ENCODE results near the gene ESR1. TPM values are rescaled to one million over a fixed set of nuclear protein-coding genes. Genes with fewer than 3 reads are reported as not detected.

ESR1 gene
- total RNA-seq, 1 experiment from 2014 or later, result not detected

GRCh38 chr6:152173321-152173720 lies 365.8 kb downstream of the ESR1 start:
- no CpG with 5 or more reads among the region's 4 CpGs for WGBS (ENCODE audit: extremely low coverage, insufficient read length, low lambda C conversion rate)

More at GRCh38 chr6:152173321-152173720, 365.8 kb downstream of the ESR1 start:
- no peak overlapping the region for H4K5ac ChIP-seq (ENCODE audit: insufficient read length, low read depth, low read length)
- Mint-ChIP-seq H3K4me1 (peaks cover 4 to 7% of the 10 kb centered on the region in 2 experiments), H3K27me3 (ENCODE audit: low read depth) (no peaks in the 10 kb centered on the region), H3K9me3 (no peaks in the 10 kb centered on the region), H3K27ac (peak overlapping the region in 1 of 3 experiments; percentile 36; a peak in 2 of 7 replicates), H3K4me3 (no peak overlapping the region), H3K36me3 (ENCODE audit: insufficient read depth in 1 of 3, low read depth in 3 of 3) (no peaks in the 10 kb centered on the region)
- H3K23ac ChIP-seq (ENCODE audit: insufficient read length, low read depth, low read length), result no peak overlapping the region
- no peak overlapping the region for H3K4ac ChIP-seq (ENCODE audit: low read depth, low read length)
- no peak overlapping the region for H3K4me2 ChIP-seq (ENCODE audit: insufficient read depth, insufficient read length, low read length)
- TF ChIP-seq, protein P1, sequence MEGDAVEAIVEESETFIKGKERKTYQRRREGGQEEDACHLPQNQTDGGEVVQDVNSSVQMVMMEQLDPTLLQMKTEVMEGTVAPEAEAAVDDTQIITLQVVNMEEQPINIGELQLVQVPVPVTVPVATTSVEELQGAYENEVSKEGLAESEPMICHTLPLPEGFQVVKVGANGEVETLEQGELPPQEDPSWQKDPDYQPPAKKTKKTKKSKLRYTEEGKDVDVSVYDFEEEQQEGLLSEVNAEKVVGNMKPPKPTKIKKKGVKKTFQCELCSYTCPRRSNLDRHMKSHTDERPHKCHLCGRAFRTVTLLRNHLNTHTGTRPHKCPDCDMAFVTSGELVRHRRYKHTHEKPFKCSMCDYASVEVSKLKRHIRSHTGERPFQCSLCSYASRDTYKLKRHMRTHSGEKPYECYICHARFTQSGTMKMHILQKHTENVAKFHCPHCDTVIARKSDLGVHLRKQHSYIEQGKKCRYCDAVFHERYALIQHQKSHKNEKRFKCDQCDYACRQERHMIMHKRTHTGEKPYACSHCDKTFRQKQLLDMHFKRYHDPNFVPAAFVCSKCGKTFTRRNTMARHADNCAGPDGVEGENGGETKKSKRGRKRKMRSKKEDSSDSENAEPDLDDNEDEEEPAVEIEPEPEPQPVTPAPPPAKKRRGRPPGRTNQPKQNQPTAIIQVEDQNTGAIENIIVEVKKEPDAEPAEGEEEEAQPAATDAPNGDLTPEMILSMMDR (conservative IDR thresholded peaks at IDR 0.05), result no peak
- no peaks in the 10 kb centered on the region for H3K4me1 ChIP-seq (ENCODE audit: insufficient read depth, low read length)
- no peak overlapping the region for H3K9ac ChIP-seq (ENCODE audit: extremely low read depth, insufficient read length, low read length)
- no peak overlapping the region for H2BK120ac ChIP-seq (ENCODE audit: low read depth, low read length, poor library complexity, severe bottlenecking)
- H3K9me3 ChIP-seq (ENCODE audit: control insufficient read depth, low read depth, low read length), result no peaks in the 10 kb centered on the region
- H4K91ac ChIP-seq (ENCODE audit: insufficient read length, low read depth, low read length), result no peak overlapping the region
- H3K18ac ChIP-seq (ENCODE audit: insufficient read length, low read depth, low read length), result no peak overlapping the region
- H3K79me1 ChIP-seq (ENCODE audit: insufficient read depth, low read depth, low read length, poor library complexity, severe bottlenecking), result no peaks in the 10 kb centered on the region
- no peak overlapping the region for H2BK12ac ChIP-seq (ENCODE audit: insufficient read length, low read depth, low read length)
- DNase-seq, result no peak
- H3K23me2 ChIP-seq (ENCODE audit: insufficient read length, low read depth, low read length, poor library complexity, severe bottlenecking), result no peaks in the 10 kb centered on the region
- no peak overlapping the region for H3K56ac ChIP-seq (ENCODE audit: insufficient read length, low read depth, low read length)
- no peak overlapping the region for H3K14ac ChIP-seq (ENCODE audit: insufficient read depth, low read length)
- H2BK20ac ChIP-seq (ENCODE audit: low read depth, low read length, poor library complexity, severe bottlenecking), result no peak overlapping the region
- H2AFZ ChIP-seq (ENCODE audit: low read length), result no peak overlapping the region
- H2BK5ac ChIP-seq (ENCODE audit: insufficient read length, low read length), result no peak overlapping the region
- no peak overlapping the region for H3T11ph ChIP-seq (ENCODE audit: low read length)
- no peaks in the 10 kb centered on the region for H4K20me1 ChIP-seq (ENCODE audit: control insufficient read depth, insufficient read depth, insufficient read length)
- H2AK5ac ChIP-seq (ENCODE audit: insufficient read length, low read length), result no peak overlapping the region
- H4K8ac ChIP-seq (replicated peaks; ENCODE audit: insufficient read length, low read depth, low read length), result no peak overlapping the region
- no peaks in the 10 kb centered on the region for H3K27me3 ChIP-seq (ENCODE audit: insufficient read depth, low read length)
- no peak overlapping the region for H3K27ac ChIP-seq (ENCODE audit: insufficient read length, low read depth, low read length)
- no peaks in the 10 kb centered on the region for H3K79me2 ChIP-seq (ENCODE audit: insufficient read depth, low read length)
- no peak overlapping the region for H2BK15ac ChIP-seq (ENCODE audit: low read depth, low read length)
